Activated B cell treated with CpG ODN at 0.5 μM for 24 hours (primary cell): ENCODE measurements around the gene LMAN1. TPM values are rescaled to one million over a fixed set of nuclear protein-coding genes. Genes with fewer than 3 reads are reported as not detected.

Experiments used
- ATAC-seq: fragments of 200-7000 bp; cut with Tn5 transposase; one replicate; pipeline ENCODE4 v1.10.0; 2021; ENCODE audit warnings: low read depth, mild to moderate bottlenecking, moderate library complexity
- CTCF ChIA-PET: fragments of 350-600 bp; sonication (Branson Sonifier 250); formaldehyde crosslinking; loops from one replicate; lab custom pipeline; 2021; ENCODE audit warnings: antibody characterized with exemption; lab: Charles Lee
- POLR2A ChIA-PET: fragments of 350-600 bp; sonication (Branson Sonifier 250); formaldehyde crosslinking; loops from one replicate; lab custom pipeline; 2021; ENCODE audit warnings: antibody characterized with exemption; lab: Charles Lee
- DNase-seq: peaks from one replicate; pipeline ENCODE4 v3.0.0; 2022
- H3K27ac Mint-ChIP-seq: one replicate; pipeline ENCODE4 v1.8.0; 2020; ENCODE audit warnings: mixed read lengths
- H3K27me3 Mint-ChIP-seq: one replicate; pipeline ENCODE4 v1.8.0; 2021; ENCODE audit warnings: mixed read lengths
- H3K36me3 Mint-ChIP-seq: one replicate; pipeline ENCODE4 v1.8.0; 2021; ENCODE audit warnings: low read depth, mixed read lengths
- H3K4me1 Mint-ChIP-seq: one replicate; pipeline ENCODE4 v1.8.0; 2021; ENCODE audit warnings: mixed read lengths
- H3K4me3 Mint-ChIP-seq: one replicate; pipeline ENCODE4 v1.8.0; 2020; ENCODE audit warnings: mild to moderate bottlenecking, mixed read lengths
- H3K9me3 Mint-ChIP-seq: one replicate; pipeline ENCODE4 v1.8.0; 2020; ENCODE audit warnings: mixed read lengths
- CTCF ChIP-seq: fragments of 200-600 bp; IDR thresholded peaks from one replicate; pipeline ENCODE4 v1.8.0; 2022; ENCODE audit warnings: antibody characterized with exemption, mild to moderate bottlenecking
- intact Hi-C: fragments of 100-400 bp; cut with micrococcal nuclease; formaldehyde crosslinking; loops from one replicate; pipeline ENCODE4 v1.15.1; 2024
- total RNA-seq: library from RNA; stranded (reverse); gene quantifications from 2 replicates; pipeline ENCODE4 v1.2.3, GENCODE V29; 2022

The LMAN1 gene
- total RNA-seq, 1 donor from 2014 or later: 40.3 TPM

- H3K36me3 Mint-ChIP-seq: peaks cover 15% of the 10 kb centered on the region
- ChIA-PET POLR2A (interaction anchor here (0.9 kb wide), 1 partner anchor 220 kb away, joined by 3 read pairs; no protein-coding TSS in a partner anchor), CTCF (interaction anchor here (1.2 kb wide), 1 partner anchor 43 kb away, joined by 3 read pairs; no protein-coding TSS in a partner anchor)
- peaks cover 35% of the 10 kb centered on the region for H3K4me1 Mint-ChIP-seq
- DNase-seq (no peak), ATAC-seq (no peak)
- peaks cover 2% of the 10 kb centered on the region for H3K27me3 Mint-ChIP-seq
- peak overlapping the region; percentile 83 for H3K4me3 Mint-ChIP-seq
- intact Hi-C loops: loop anchor here (1.0 to 10.0 kb wide), 6 partner anchors 51 to 1775 kb away; partner anchors contain the start of genes FECH, PMAIP1 and SEC11C
- TF ChIP-seq CTCF: no peak
- H3K9me3 Mint-ChIP-seq: no peaks in the 10 kb centered on the region
- H3K27ac Mint-ChIP-seq: no peak overlapping the region
Measured at GRCh38 chr18:59359576-59359952, 499 bp upstream of the LMAN1 start.

GRCh38 chr18:59358414-59358711, 702 bp downstream of the LMAN1 start:
- intact Hi-C loops: loop anchor here (2.0 to 10.0 kb wide), 5 partner anchors 50 to 1774 kb away; partner anchors contain the start of genes FECH and PMAIP1
- no peaks in the 10 kb centered on the region for H3K9me3 Mint-ChIP-seq
- TF ChIP-seq CTCF: no peak
- ATAC-seq: no peak
- no peak for DNase-seq
- ChIA-PET POLR2A (no interaction called here), CTCF (no interaction called here)
- H3K27ac Mint-ChIP-seq: peak overlapping the region; percentile 82
- no peaks in the 10 kb centered on the region for H3K27me3 Mint-ChIP-seq
- peak overlapping the region; percentile 94 for H3K4me3 Mint-ChIP-seq
- H3K4me1 Mint-ChIP-seq: peaks cover 35% of the 10 kb centered on the region
- peaks cover 22% of the 10 kb centered on the region for H3K36me3 Mint-ChIP-seq

GRCh38 chr18:59357928-59358327, 1.1 kb downstream of the LMAN1 start:
- intact Hi-C loops: loop anchor here (2.0 to 10.0 kb wide), 5 partner anchors 49 to 1773 kb away; partner anchors contain the start of genes FECH and PMAIP1
- Mint-ChIP-seq H3K4me1 (peaks cover 35% of the 10 kb centered on the region), H3K9me3 (no peaks in the 10 kb centered on the region), H3K4me3 (peak overlapping the region; percentile 94), H3K27ac (peak overlapping the region; percentile 82), H3K36me3 (peaks cover 27% of the 10 kb centered on the region), H3K27me3 (no peaks in the 10 kb centered on the region)
- ChIA-PET CTCF (no interaction called here), POLR2A (no interaction called here)
- DNase-seq (no peak), ATAC-seq (no peak)
- TF ChIP-seq CTCF: no peak

GRCh38 chr18:59354731-59355130, 4.3 kb downstream of the LMAN1 start:
- ChIA-PET CTCF (interaction anchor here (0.9 kb wide), 1 partner anchor 48 kb away, joined by 3 read pairs; no protein-coding TSS in a partner anchor), POLR2A (no interaction called here)
- H3K4me1 Mint-ChIP-seq: peaks cover 30% of the 10 kb centered on the region
- H3K9me3 Mint-ChIP-seq: no peaks in the 10 kb centered on the region
- DNase-seq: no peak
- no peaks in the 10 kb centered on the region for H3K27me3 Mint-ChIP-seq
- no peak for TF ChIP-seq CTCF
- no peak for ATAC-seq
- no peak overlapping the region for H3K4me3 Mint-ChIP-seq
- intact Hi-C loops: loop anchor here (5.0 to 10.0 kb wide), 4 partner anchors 87 to 1770 kb away; partner anchors contain the start of genes FECH and PMAIP1
- peaks cover 55% of the 10 kb centered on the region for H3K36me3 Mint-ChIP-seq
- H3K27ac Mint-ChIP-seq: no peak overlapping the region

- POLR2A ChIA-PET: no interaction called here
- Mint-ChIP-seq H3K4me1 (peaks cover 20% of the 10 kb centered on the region), H3K9me3 (no peaks in the 10 kb centered on the region), H3K36me3 (peaks cover 65% of the 10 kb centered on the region), H3K27me3 (no peaks in the 10 kb centered on the region), H3K27ac (no peak overlapping the region), H3K4me3 (no peak overlapping the region)
- TF ChIP-seq CTCF: no peak
- ATAC-seq (no peak), DNase-seq (no peak)
- CTCF ChIA-PET: no interaction called here
- intact Hi-C loops: loop anchor here (10.0 kb wide), 1 partner anchor 1768 kb away; the partner anchor contains the start of gene FECH
Measured at GRCh38 chr18:59353079-59353680, 5.9 kb downstream of the LMAN1 start.
